Vagina (tissue), 2 donors: ENCODE data around the gene ENTPD6.

ENCODE experiments used
- CTCF ChIP-seq, 3 experiments: fragments of 450-650 bp in 2 of 3; fragments of 200-600 bp in 1 of 3; sonication (generic) in 1 of 3; IDR thresholded peaks; one replicate each; pipeline ENCODE4 v1.5.1; 2017 to 2019; ENCODE audit warnings: antibody characterized with exemption in 3 of 3, mild to moderate bottlenecking in 2 of 3, moderate library complexity in 2 of 3
- POLR2A ChIP-seq, 2 donors: fragments of 450-650 bp; IDR thresholded peaks; one replicate each; pipeline ENCODE4 v1.6.1; 2017; ENCODE audit warnings: antibody characterized with exemption in 2 of 2, mild to moderate bottlenecking in 2 of 2, moderate library complexity in 2 of 2
- POLR2AphosphoS5 ChIP-seq, 2 donors: sonication (generic); formaldehyde crosslinking; IDR thresholded peaks; one replicate each; pipeline ENCODE4 v1.9.0; 2017; ENCODE audit warnings: antibody characterized with exemption in 2 of 2, mild to moderate bottlenecking in 2 of 2, low read depth in 1 of 2; ENCODE audit not compliant: insufficient read depth in 1 of 2

GRCh38 chr20:25223765-25224720 is 28.5 kb downstream of the ENTPD6 start:
- TF ChIP-seq CTCF (IDR thresholded peaks at IDR 0.05) (no peak), POLR2A (IDR thresholded peaks at IDR 0.05) (no peak), POLR2AphosphoS5 (IDR thresholded peaks at IDR 0.05; ENCODE audit: insufficient read depth in 1 of 2, low read depth in 1 of 2) (no peak)
